Left ventricle myocardium inferior (tissue), 1 donor: ENCODE data around the gene SYCE3. TPM values are rescaled to one million over a fixed set of nuclear protein-coding genes. Genes with fewer than 3 reads are reported as not detected.
A peak's percentile ranks its signal among the peaks of the same experiment; 100 is the strongest.

Experiments used
- DNase-seq: peaks from one replicate; pipeline ENCODE4 v3.0.0-alpha.2; 2020
- H3K27ac ChIP-seq: fragments of 200-600 bp; replicated peaks from 2 replicates; pipeline ENCODE4 v1.8.0; 2021
- H3K27me3 ChIP-seq: fragments of 200-600 bp; 2 replicates; pipeline ENCODE4 v1.8.0; 2021; ENCODE audit warnings: low read depth
- H3K36me3 ChIP-seq: fragments of 200-600 bp; 2 replicates; pipeline ENCODE4 v1.8.0; 2021
- H3K4me1 ChIP-seq: fragments of 200-600 bp; 2 replicates; pipeline ENCODE4 v1.8.0; 2021
- H3K4me3 ChIP-seq: fragments of 200-600 bp; 2 replicates; pipeline ENCODE4 v1.8.0; 2021; ENCODE audit warnings: mild to moderate bottlenecking, moderate library complexity
- H3K9me3 ChIP-seq: fragments of 200-600 bp; replicated peaks from 2 replicates; pipeline ENCODE4 v1.8.0; 2021
- intact Hi-C: fragments of 100-400 bp; cut with micrococcal nuclease; formaldehyde crosslinking; loops from one replicate; pipeline ENCODE4 v1.11.0; 2022
- total RNA-seq: library from RNA; stranded (reverse); fragmentation: NEBNext Ultra II Directional; extraction: Animal tissue kit (Norgen Biotek cat#: 25700); gene quantifications from one replicate; pipeline ENCODE4 v1.2.1, GENCODE V29; 2021
- TF ChIP-seq, protein P1 (sequence below): fragments of 200-600 bp; IDR thresholded peaks from 2 replicates; pipeline ENCODE4 v1.8.0; 2021; ENCODE audit warnings: antibody characterized with exemption, mild to moderate bottlenecking, borderline replicate concordance
- donor health status: DM: no; HTN: yes; CAD: no; lungs with severe emphysema.

The SYCE3 gene
- total RNA-seq, 1 donor from 2014 or later, result not detected

DNA sequence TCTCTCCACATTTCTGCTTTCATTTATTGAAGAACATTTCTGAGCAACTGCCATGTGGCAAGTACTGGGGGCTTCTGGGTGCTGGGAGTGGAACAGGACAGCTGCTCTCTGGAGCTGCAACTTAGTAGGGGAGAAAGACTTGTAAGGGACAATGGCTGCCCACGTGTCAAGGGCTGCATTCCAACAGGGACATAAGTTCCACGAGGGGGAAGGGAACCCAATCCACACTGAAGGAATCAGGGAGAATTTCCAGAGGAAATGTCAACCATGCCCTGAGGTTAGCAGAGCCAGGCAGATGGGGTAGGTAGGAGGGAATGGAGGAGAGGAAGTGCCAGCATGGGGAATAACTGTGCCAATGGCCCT, 39.6 kb upstream of the SYCE3 start:
- DNase-seq, result no peak
- H3K9me3 ChIP-seq, result no peaks in the 10 kb centered on the region
- no peak overlapping the region for H3K27ac ChIP-seq
- H3K4me1 ChIP-seq, result peaks cover 17% of the 10 kb centered on the region
- no peaks in the 10 kb centered on the region for H3K36me3 ChIP-seq
- peaks cover 91% of the 10 kb centered on the region for H3K27me3 ChIP-seq
- no peak overlapping the region for H3K4me3 ChIP-seq
- intact Hi-C loops, result no loop called here
- TF ChIP-seq, protein P1, sequence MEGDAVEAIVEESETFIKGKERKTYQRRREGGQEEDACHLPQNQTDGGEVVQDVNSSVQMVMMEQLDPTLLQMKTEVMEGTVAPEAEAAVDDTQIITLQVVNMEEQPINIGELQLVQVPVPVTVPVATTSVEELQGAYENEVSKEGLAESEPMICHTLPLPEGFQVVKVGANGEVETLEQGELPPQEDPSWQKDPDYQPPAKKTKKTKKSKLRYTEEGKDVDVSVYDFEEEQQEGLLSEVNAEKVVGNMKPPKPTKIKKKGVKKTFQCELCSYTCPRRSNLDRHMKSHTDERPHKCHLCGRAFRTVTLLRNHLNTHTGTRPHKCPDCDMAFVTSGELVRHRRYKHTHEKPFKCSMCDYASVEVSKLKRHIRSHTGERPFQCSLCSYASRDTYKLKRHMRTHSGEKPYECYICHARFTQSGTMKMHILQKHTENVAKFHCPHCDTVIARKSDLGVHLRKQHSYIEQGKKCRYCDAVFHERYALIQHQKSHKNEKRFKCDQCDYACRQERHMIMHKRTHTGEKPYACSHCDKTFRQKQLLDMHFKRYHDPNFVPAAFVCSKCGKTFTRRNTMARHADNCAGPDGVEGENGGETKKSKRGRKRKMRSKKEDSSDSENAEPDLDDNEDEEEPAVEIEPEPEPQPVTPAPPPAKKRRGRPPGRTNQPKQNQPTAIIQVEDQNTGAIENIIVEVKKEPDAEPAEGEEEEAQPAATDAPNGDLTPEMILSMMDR, result no peak

GRCh38 chr22:50601669-50602337, 39.1 kb upstream of the SYCE3 start:
- no peaks in the 10 kb centered on the region for H3K36me3 ChIP-seq
- peaks cover 17% of the 10 kb centered on the region for H3K4me1 ChIP-seq
- H3K27me3 ChIP-seq, result peaks cover 86% of the 10 kb centered on the region
- no peak overlapping the region for H3K4me3 ChIP-seq
- H3K9me3 ChIP-seq, result no peaks in the 10 kb centered on the region
- TF ChIP-seq, protein P1, result no peak
- H3K27ac ChIP-seq, result no peak overlapping the region
- no peak for DNase-seq
- intact Hi-C loops, result no loop called here

DNA sequence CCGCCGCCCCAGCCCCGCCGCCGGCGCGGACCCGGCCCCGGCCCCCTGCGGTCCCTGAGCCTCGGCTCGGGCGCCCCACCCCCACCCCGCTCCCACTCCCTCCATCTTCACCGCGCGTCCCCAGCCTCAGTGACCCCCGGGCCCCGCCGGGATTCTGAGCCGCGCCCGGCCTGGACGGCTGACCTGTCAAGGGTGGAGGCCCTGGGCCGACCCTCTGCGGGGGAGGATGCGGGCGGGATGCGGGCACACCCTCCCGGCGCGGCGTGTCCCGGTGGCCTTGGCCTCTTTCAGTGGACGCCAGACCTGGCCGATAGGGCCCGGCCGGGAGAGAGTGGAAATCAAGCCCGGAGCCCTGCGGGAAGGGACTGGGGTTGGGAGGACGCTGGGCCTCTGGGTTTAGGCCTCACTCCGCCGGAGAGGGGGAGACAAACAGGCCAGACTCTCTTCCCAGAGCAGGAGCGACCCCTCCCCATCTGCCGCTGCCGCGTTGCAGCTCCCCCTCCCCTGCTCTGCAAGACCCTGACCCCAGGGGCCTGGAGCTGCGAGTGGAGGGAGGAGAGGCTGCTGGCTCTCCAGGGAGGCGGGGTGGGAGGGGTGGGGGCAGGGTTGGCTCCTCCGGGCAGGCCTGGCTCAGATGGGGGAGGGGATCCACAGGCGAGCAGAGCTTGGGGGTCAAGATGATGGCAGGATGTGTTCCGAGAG, 38.4 kb upstream of the SYCE3 start:
- Histone ChIP-seq H3K9me3 (no peaks in the 10 kb centered on the region), H3K4me3 (peak overlapping the region; percentile 63), H3K27me3 (peaks cover 79% of the 10 kb centered on the region), H3K27ac (no peak overlapping the region), H3K4me1 (peaks cover 17% of the 10 kb centered on the region), H3K36me3 (no peaks in the 10 kb centered on the region)
- intact Hi-C loops, result no loop called here
- no peak for DNase-seq
- TF ChIP-seq, protein P1, result no peak

DNA sequence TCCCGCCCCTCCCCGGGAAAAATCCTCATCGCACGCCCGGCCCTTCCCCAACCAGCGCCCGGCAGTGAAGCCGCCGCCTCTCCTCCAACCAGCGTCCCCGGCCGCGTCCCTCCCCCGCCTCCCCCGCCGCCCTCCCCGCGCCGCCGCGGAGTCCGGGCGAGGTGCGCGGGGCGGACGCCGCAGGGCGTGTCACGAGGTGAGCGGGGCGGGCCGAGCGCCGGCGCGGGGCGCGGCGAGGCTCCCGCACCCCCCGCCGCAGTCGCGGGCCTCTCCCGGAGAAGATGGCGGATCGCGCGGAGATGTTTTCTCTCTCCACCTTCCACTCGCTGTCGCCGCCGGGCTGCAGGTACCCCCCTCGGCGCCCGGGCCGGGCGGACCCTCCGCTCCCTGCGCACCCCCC, 37.8 kb upstream of the SYCE3 start, which contains the start of gene MAPK8IP2:
TSS of gene MAPK8IP2 (plus strand) at position 256 of the 400 bp plus-strand sequence. CDS start at position 282, 26 bp downstream.
- no peak within 1 kb of the TSS for H3K27ac ChIP-seq
- peaks cover 17% of the 10 kb centered on the region for H3K4me1 ChIP-seq
- TF ChIP-seq, protein P1, result no peak
- peaks cover 74% of the 10 kb centered on the region for H3K27me3 ChIP-seq
- intact Hi-C loops, result no loop called here
- H3K9me3 ChIP-seq, result no peaks in the 10 kb centered on the region
- peak within 1 kb of the TSS; percentile 63 for H3K4me3 ChIP-seq
- H3K36me3 ChIP-seq, result no peaks in the 10 kb centered on the region
- no peak for DNase-seq

- Histone ChIP-seq H3K36me3 (no peaks in the 10 kb centered on the region), H3K4me1 (peaks cover 17% of the 10 kb centered on the region), H3K9me3 (no peaks in the 10 kb centered on the region), H3K4me3 (peak overlapping the region; percentile 63), H3K27me3 (peaks cover 68% of the 10 kb centered on the region), H3K27ac (no peak overlapping the region)
- intact Hi-C loops, result no loop called here
- peak; percentile 56 for DNase-seq
- TF ChIP-seq, protein P1, result no peak
Observed at GRCh38 chr22:50599816-50600455, 37.2 kb upstream of the SYCE3 start.
